Measurements from ENCODE around the gene MAPK11.

MAPK11 gene

GRCh38 chr22:50233223-50233622, 37.0 kb downstream of the MAPK11 start:
- Histone ChIP-seq H3K79me2 (ENCODE audit: insufficient read depth, low read length) (peaks cover 23% of the 10 kb centered on the region; the same call in 1 of the 2 replicates), H3K9me3 (ENCODE audit: insufficient read depth, low read depth, low read length) (no peaks in the 10 kb centered on the region), H3K27me3 (ENCODE audit: insufficient read depth, low read length, poor library complexity, severe bottlenecking) (no peaks in the 10 kb centered on the region), H3K4me1 (ENCODE audit: insufficient read depth, low read length, poor library complexity, severe bottlenecking) (no peaks in the 10 kb centered on the region), H3K36me3 (ENCODE audit: insufficient read depth, low read length) (peaks cover 9% of the 10 kb centered on the region; the same call in 1 of the 2 replicates), H3K4me3 (ENCODE audit: low read length, poor library complexity, severe bottlenecking) (no peak overlapping the region), H3K4me2 (ENCODE audit: low read depth, low read length, poor library complexity, severe bottlenecking) (no peak overlapping the region), H3K9me2 (replicated peaks; ENCODE audit: low read depth, low read length) (no peaks in the 10 kb centered on the region), H3K9ac (ENCODE audit: low read depth, low read length, poor library complexity, severe bottlenecking) (no peak overlapping the region), H3F3A (ENCODE audit: low read depth) (no peaks in the 10 kb centered on the region), H2AFZ (ENCODE audit: low read length) (no peak overlapping the region), H4K20me1 (ENCODE audit: insufficient read depth, low read length, poor library complexity, severe bottlenecking) (no peaks in the 10 kb centered on the region)
- TF ChIP-seq EZH2phosphoT487 (IDR thresholded peaks at IDR 0.05; ENCODE audit: borderline replicate concordance) (no peak), CTCF (conservative IDR thresholded peaks at IDR 0.05; ENCODE audit: low read length) (no peak)

GRCh38 chr22:50232481-50233151, 37.6 kb downstream of the MAPK11 start:
- no peak for TF ChIP-seq CTCF (conservative IDR thresholded peaks at IDR 0.05; ENCODE audit: low read length)
- TF ChIP-seq EZH2phosphoT487 (IDR thresholded peaks at IDR 0.05; ENCODE audit: borderline replicate concordance), result no peak

GRCh38 chr22:50229370-50229769, 40.8 kb downstream of the MAPK11 start:
- H3K9ac ChIP-seq (ENCODE audit: low read depth, low read length, poor library complexity, severe bottlenecking), result no peak overlapping the region
- H3K79me2 ChIP-seq (ENCODE audit: insufficient read depth, low read length), result peaks cover 5% of the 10 kb centered on the region; the same call in 1 of the 2 replicates
- no peaks in the 10 kb centered on the region for H3K4me1 ChIP-seq (ENCODE audit: insufficient read depth, low read length, poor library complexity, severe bottlenecking)
- H3K4me2 ChIP-seq (ENCODE audit: low read depth, low read length, poor library complexity, severe bottlenecking), result no peak overlapping the region
- no peaks in the 10 kb centered on the region for H3K9me2 ChIP-seq (replicated peaks; ENCODE audit: low read depth, low read length)
- H3K4me3 ChIP-seq (ENCODE audit: low read length, poor library complexity, severe bottlenecking), result no peak overlapping the region
- H3K36me3 ChIP-seq (ENCODE audit: insufficient read depth, low read length), result peaks cover 25% of the 10 kb centered on the region; the same call in 1 of the 2 replicates
- H4K20me1 ChIP-seq (ENCODE audit: insufficient read depth, low read length, poor library complexity, severe bottlenecking), result no peaks in the 10 kb centered on the region
- TF ChIP-seq CTCF (conservative IDR thresholded peaks at IDR 0.05; ENCODE audit: low read length) (no peak), EZH2phosphoT487 (IDR thresholded peaks at IDR 0.05; ENCODE audit: borderline replicate concordance) (no peak)
- H3K9me3 ChIP-seq (ENCODE audit: insufficient read depth, low read depth, low read length), result no peaks in the 10 kb centered on the region
- H2AFZ ChIP-seq (ENCODE audit: low read length), result no peak overlapping the region
- no peaks in the 10 kb centered on the region for H3F3A ChIP-seq (ENCODE audit: low read depth)
- no peaks in the 10 kb centered on the region for H3K27me3 ChIP-seq (ENCODE audit: insufficient read depth, low read length, poor library complexity, severe bottlenecking)

More at GRCh38 chr22:50232481-50233151, 37.6 kb downstream of the MAPK11 start:
- Histone ChIP-seq H3F3A (ENCODE audit: low read depth) (no peaks in the 10 kb centered on the region), H3K4me1 (ENCODE audit: insufficient read depth, low read length, poor library complexity, severe bottlenecking) (no peaks in the 10 kb centered on the region), H3K36me3 (ENCODE audit: insufficient read depth, low read length) (peaks cover 9% of the 10 kb centered on the region; the same call in 1 of the 2 replicates), H3K27me3 (ENCODE audit: insufficient read depth, low read length, poor library complexity, severe bottlenecking) (no peaks in the 10 kb centered on the region), H4K20me1 (ENCODE audit: insufficient read depth, low read length, poor library complexity, severe bottlenecking) (no peaks in the 10 kb centered on the region), H3K9me2 (replicated peaks; ENCODE audit: low read depth, low read length) (no peaks in the 10 kb centered on the region), H3K79me2 (ENCODE audit: insufficient read depth, low read length) (peaks cover 22% of the 10 kb centered on the region; the same call in 1 of the 2 replicates), H3K9ac (ENCODE audit: low read depth, low read length, poor library complexity, severe bottlenecking) (no peak overlapping the region), H2AFZ (ENCODE audit: low read length) (no peak overlapping the region), H3K4me3 (ENCODE audit: low read length, poor library complexity, severe bottlenecking) (no peak overlapping the region), H3K4me2 (ENCODE audit: low read depth, low read length, poor library complexity, severe bottlenecking) (no peak overlapping the region), H3K9me3 (ENCODE audit: insufficient read depth, low read depth, low read length) (no peaks in the 10 kb centered on the region)
